Measurements from ENCODE around the gene ABCB6.

GRCh38 chr2:219168526-219168925 is 50.2 kb downstream of the ABCB6 start:
- TF ChIP-seq CTCF (conservative IDR thresholded peaks at IDR 0.05; ENCODE audit: low read depth, low read length) (no peak), EZH2 (IDR thresholded peaks at IDR 0.05; ENCODE audit: low read length, unreplicated experiment) (no peak), EZH2phosphoT487 (IDR thresholded peaks at IDR 0.05; ENCODE audit: borderline replicate concordance, low read length) (no peak)
